A549 treated with Hydrocortisone at 1 μM for 4 hours (cell line): ENCODE data around the gene NR1H3. TPM values are rescaled to one million over a fixed set of nuclear protein-coding genes. Genes with fewer than 3 reads are reported as not detected.

Source experiments
- total RNA-seq: library from RNA; stranded (reverse); fragments of 200-300 nt; extraction: Qiagen RNA extraction; gene quantifications from 5 replicates; pipeline ENCODE4 v1.2.3, GENCODE V29; 2022

Gene NR1H3
- 6.8 to 11.4 TPM (median 11.3 TPM) in 5 replicates for total RNA-seq

DNA sequence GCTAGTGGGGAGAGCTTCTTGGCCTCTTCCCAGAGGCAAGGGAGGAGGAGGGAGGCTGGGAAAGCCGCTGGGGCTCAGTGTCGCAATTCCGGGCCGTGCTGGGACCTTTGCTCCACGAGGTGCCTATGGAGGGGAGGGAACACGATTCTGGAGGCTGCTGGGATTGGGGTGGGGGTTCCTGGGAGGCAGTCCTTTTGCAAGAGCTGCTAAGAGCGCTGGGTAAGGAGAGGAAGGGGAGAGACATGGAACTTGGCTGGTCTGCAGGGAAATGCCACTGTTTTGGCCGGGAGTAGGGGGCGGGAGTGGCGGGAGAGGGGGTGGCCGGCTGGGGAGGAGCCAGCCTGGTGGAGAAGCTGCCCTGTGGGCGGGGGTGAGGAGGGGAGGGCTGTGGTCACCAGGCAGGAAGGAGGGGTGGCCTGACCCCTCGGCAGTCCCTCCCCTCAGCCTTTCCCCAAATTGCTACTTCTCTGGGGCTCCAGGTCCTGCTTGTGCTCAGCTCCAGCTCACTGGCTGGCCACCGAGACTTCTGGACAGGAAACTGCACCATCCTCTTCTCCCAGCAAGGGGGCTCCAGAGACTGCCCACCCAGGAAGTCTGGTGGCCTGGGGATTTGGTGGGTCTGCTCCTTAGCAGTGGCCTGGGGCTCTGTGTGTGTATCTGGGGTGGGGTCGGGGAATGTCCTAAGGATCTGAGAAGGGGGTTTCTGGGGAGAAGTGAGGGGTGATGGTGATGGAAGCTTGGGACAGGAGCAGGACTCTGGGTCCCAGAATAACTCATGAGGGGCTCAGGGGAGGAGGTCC lies at the start of gene NR1H3:
Gene NR1H3, plus strand, starts transcription at position 480 of the 800 bp plus-strand sequence. CDS start 1,221 bp downstream, outside the sequence.

DNA sequence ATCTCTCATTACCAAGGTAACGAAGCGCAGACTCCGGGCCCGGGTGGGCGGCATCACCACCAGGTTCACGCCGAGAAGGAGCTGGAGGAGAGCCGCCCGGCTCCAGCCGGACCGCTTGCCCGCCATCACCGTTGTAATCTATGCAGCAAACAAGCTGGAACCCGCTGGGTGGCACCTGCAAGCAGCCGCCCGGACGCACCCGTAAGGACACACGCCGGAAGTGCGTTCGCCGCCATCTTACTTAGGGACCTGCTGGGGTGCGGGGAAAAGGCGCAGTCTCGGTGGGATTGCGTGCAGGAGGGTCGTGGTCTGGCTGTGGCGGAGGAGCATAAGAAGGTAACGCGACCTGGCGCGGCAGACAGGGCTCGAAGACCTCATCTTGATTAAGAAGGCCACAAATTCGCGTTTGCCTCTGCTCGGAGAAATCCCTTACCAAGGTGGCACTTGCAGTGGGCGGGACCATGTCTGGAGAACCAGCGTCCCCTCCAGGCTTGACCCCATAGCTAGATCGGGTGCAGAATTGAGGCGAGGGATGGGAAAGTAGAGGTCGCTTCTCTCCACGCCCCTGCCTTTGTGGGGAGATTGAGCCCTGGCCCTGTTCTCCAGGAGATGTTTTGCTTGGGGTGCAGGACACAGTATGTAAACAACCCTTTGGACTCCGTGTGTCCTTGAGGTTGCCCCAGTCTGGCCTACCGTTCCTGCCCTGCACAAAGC lies 9.0 kb upstream of the NR1H3 start, which contains the start of gene ACP2:
Gene ACP2, minus strand, starts transcription at position 151 of the 714 bp plus-strand sequence. Its CDS starts 25 bp downstream, at position 126.

DNA sequence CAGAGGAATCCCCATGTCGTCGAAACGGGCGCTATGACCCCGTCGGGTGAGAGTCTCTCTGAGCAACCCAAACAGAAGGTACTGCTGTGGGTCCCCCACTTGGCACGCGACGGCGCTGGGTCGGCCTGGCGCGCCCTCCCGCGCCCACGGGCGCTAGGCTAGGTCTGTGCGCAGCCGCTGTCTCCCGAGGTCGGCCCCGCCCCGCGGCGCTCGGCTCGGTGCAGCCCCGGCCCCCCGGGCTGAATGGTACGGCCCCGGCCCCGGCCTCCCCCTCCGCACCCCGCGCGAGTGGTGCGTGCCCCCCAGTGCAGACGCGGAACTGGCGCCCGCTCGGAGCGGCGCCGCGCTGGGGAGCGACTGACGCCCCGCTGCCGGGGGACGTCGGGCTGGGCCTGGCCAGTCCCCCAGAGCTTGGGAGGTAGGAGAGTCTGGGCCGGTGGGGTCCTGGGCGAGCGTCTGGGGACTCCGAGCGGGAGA lies 12.1 kb downstream of the NR1H3 start, which contains the start of gene MADD:
Gene MADD, plus strand, starts transcription at position 305 of the 477 bp plus-strand sequence.

Other genes starting within 250 kb of the NR1H3 start
- 28.5 to 37.3 TPM (median 28.7 TPM) in 5 replicates for gene ARFGAP2, start 81.1 kb upstream of the NR1H3 start, total RNA-seq
- 22.5 to 27.2 TPM (median 26.3 TPM) in 5 replicates for gene PACSIN3, start 71.6 kb upstream of the NR1H3 start, total RNA-seq
- 72.0 to 89.1 TPM (median 78.8 TPM) in 5 replicates for gene DDB2, start 43.0 kb upstream of the NR1H3 start, total RNA-seq
- gene ACP2, start 9.2 kb upstream of the NR1H3 start, total RNA-seq: 20.3 to 33.0 TPM (median 21.2 TPM) in 5 replicates
- gene MADD, start 12.1 kb downstream of the NR1H3 start, total RNA-seq: 19.1 to 24.2 TPM (median 19.5 TPM) in 5 replicates
- gene MYBPC3, start 94.7 kb downstream of the NR1H3 start, total RNA-seq: 0.06 to 0.07 TPM (median 0.06 TPM) in 4 of 5 replicates, not detected in the other
- gene SPI1, start 120.6 kb downstream of the NR1H3 start, total RNA-seq: 0.08 to 0.20 TPM (median 0.14 TPM) in 3 of 5 replicates, not detected in the others
- gene SLC39A13, start 150.6 kb downstream of the NR1H3 start, total RNA-seq: 48.2 to 63.7 TPM (median 53.8 TPM) in 5 replicates
- 185 to 242 TPM (median 190 TPM) in 5 replicates for gene PSMC3, start 168.4 kb downstream of the NR1H3 start, total RNA-seq
- gene RAPSN, start 191.1 kb downstream of the NR1H3 start, total RNA-seq: 0.09 to 0.24 TPM (median 0.18 TPM) in 4 of 5 replicates, not detected in the other